K562 treated with DMSO at 1 percent for 24 hours (cell line): Measurements from ENCODE around the gene ITGA2. TPM values are rescaled to one million over a fixed set of nuclear protein-coding genes. Genes with fewer than 3 reads are reported as not detected.

Source experiments
- total RNA-seq: library from RNA; unstranded; fragments of 300-600 nt; gene quantifications from 2 replicates; pipeline ENCODE4 v1.2.3, GENCODE V29; 2022; ENCODE audit warnings: low read depth; ENCODE audit not compliant: insufficient read depth

ITGA2 gene
- not detected in 2 replicates for total RNA-seq

GRCh38 chr5:52989025-52989780, at the start of gene ITGA2:
TSS of gene ITGA2 (plus strand) at chr5:52989352. CDS start at chr5:52989469, 117 bp downstream.

DNA sequence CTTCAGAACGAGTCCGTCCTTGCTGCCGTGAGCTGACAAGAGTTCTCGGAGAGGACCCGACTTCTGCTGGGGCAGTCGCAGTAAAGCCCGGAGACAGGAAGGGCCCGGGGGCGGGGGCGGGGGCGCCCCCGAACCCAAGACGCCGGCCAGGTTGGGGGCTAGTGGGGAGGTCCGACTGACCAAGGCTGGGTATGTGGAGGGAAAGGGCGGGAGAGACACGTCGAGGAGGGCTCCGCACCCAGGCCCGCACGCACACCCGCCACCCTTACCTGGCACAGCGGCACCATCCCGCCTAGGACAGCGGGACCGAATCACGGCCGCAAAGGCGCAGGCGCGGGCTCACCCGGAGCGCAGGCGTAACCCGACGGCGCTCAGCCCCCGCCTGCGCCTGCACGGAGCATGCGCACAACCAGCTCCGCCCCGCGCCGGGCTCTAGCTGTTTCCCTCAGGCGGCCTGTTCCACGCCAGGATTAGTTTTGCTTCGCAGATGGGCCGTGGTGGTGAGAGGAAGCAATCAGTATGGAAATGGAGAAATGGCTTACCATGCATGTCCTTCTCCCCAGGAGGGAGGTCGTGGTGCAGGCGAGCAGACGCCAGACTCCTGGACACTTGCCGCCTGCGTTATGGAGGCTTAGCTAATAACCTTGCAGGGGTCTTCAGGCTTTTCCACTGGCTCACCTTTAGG, 120.4 kb downstream of the ITGA2 start, which contains the start of gene MOCS2:
TSS of gene MOCS2 (minus strand) at position 315 of the 685 bp plus-strand sequence. CDS start 2,583 bp downstream, outside the sequence.

Other genes starting within 250 kb of the ITGA2 start
- gene ITGA1, start 201.4 kb upstream of the ITGA2 start, total RNA-seq: not detected in 2 replicates
- 11.6 and 12.5 TPM in 2 replicates for gene PELO, start 201.4 kb upstream of the ITGA2 start, total RNA-seq
- 28.3 and 33.5 TPM in 2 replicates for gene MOCS2, start 120.4 kb downstream of the ITGA2 start, total RNA-seq